Right lobe of liver (tissue), 4 donors: ENCODE measurements around the gene UVRAG.

Experiments
- POLR2A ChIP-seq: fragments of 450-650 bp; IDR thresholded peaks from one replicate; pipeline ENCODE4 v1.6.1; 2017; ENCODE audit warnings: antibody characterized with exemption, mild to moderate bottlenecking
- TF ChIP-seq, protein P1 (sequence below), 4 donors: fragments of 200-600 bp in 3 of 4; fragments of 450-650 bp in 1 of 4; IDR thresholded peaks; one replicate each; pipeline versions ENCODE4 v1.5.1 to v1.8.0; 2016 to 2022; ENCODE audit warnings: antibody characterized with exemption in 4 of 4, mild to moderate bottlenecking in 2 of 4
- donor health status: DM: no; HTN: no; CAD: no.
- donor health status: DM: no; HTN: no; CAD: no.
- donor health status: DM: no; HTN: yes; CAD: no.

DNA sequence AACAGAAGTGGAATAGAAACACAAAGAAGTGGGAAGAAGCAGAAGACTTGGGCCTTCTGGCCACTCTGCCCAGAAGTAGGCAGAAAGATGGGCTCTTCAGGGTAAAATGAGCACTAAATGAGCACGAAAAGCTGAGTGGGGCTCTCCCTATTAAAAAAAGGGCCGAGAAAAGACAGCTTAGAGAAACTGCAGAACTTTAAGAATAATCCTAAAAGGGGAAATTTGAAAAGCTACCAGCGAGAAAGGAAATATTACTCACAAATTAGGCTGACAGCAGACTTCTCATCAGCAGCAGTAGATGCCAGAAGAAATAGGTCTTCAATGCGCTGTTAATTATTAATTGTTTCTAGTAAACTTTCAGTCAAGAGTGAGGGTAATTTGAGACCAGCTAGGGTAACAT lies 78.2 kb downstream of the UVRAG start:
- TF ChIP-seq, protein P1, sequence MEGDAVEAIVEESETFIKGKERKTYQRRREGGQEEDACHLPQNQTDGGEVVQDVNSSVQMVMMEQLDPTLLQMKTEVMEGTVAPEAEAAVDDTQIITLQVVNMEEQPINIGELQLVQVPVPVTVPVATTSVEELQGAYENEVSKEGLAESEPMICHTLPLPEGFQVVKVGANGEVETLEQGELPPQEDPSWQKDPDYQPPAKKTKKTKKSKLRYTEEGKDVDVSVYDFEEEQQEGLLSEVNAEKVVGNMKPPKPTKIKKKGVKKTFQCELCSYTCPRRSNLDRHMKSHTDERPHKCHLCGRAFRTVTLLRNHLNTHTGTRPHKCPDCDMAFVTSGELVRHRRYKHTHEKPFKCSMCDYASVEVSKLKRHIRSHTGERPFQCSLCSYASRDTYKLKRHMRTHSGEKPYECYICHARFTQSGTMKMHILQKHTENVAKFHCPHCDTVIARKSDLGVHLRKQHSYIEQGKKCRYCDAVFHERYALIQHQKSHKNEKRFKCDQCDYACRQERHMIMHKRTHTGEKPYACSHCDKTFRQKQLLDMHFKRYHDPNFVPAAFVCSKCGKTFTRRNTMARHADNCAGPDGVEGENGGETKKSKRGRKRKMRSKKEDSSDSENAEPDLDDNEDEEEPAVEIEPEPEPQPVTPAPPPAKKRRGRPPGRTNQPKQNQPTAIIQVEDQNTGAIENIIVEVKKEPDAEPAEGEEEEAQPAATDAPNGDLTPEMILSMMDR (IDR thresholded peaks at IDR 0.05) = no peak
- TF ChIP-seq POLR2A = no peak
